ENCODE results near the gene TOM1.

TOM1 gene

GRCh38 chr22:35264986-35265385, 34.7 kb upstream of the TOM1 start:
- DNase-seq (ENCODE audit: low spot score) = no peak
- TF ChIP-seq CTCF (IDR thresholded peaks at IDR 0.05) = no peak
- no peak overlapping the region for H3K27ac ChIP-seq
- H3K4me3 ChIP-seq = no peak overlapping the region

DNA sequence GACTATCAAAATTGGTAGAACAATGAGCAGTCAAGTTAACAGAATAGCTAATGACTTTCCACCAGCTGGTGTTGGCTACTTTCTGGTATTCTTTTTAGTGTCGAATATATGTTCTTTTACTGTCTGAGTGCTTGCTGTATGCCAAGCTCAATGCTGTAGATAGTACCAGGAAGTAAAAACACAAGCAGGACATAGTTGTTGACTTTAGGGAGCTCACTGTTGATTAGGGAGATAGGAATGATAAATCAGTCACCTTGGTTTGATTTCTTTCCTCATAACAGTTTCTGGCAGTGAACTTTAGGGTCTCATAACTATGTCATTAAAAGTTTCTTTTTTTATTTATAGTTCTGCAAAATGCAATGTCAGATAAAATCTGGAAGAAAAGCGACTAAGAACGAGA, 33.4 kb upstream of the TOM1 start:
- no peak for TF ChIP-seq CTCF (IDR thresholded peaks at IDR 0.05)
- H3K27ac ChIP-seq = no peak overlapping the region
- no peak overlapping the region for H3K4me3 ChIP-seq
- DNase-seq (ENCODE audit: low spot score) = no peak

DNA sequence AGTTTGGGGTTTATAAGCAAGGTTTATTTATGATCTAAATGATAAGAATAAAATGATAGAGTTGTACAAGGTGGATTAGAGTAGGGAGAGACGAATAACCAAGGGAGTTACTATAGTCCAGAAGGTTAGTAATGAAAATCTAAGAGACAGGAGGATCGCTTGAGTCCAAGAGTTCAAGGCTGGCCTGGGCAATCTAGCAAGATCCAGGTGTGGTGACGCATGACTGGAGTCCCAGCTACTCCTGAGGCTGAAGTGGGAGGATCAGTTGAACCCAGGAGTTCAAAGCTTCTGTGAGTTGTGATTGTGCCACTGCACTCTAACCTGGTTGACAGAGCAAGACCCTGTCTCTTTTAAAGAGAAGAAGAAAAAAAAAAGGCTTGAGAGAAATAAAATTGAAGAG, 30.1 kb upstream of the TOM1 start:
- no peak overlapping the region for H3K27ac ChIP-seq
- H3K4me3 ChIP-seq = no peak overlapping the region
- DNase-seq (ENCODE audit: low spot score) = no peak
- no peak for TF ChIP-seq CTCF (IDR thresholded peaks at IDR 0.05)

- no peak for TF ChIP-seq CTCF (IDR thresholded peaks at IDR 0.05)
- DNase-seq (ENCODE audit: low spot score) = no peak
- Histone ChIP-seq H3K4me3 (no peak overlapping the region), H3K27ac (no peak overlapping the region)
Measured at GRCh38 chr22:35274154-35274871, 25.4 kb upstream of the TOM1 start.

GRCh38 chr22:35275580-35275979, 24.1 kb upstream of the TOM1 start:
- DNase-seq (ENCODE audit: low spot score) = no peak

DNA sequence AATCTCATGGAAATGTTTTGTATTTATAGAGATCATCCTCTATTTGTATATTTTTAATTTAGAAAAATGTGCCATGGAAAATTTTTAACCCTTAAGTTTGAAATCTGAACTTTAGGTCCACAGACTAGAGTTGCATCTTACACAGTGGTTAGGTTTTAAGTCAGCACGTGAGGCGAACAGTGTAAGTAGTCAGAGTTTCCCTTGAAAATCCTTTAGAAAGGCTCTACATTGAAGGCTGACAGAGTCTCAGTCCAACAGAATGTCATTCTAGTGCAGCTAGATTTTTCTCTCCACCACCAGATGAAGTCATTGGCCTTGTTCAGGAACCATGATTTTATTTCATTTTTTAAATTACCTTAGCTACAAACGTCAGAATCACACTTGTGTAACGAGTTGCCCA, 23.7 kb upstream of the TOM1 start:
- no peak overlapping the region for H3K4me3 ChIP-seq
- no peak for DNase-seq (ENCODE audit: low spot score)
- TF ChIP-seq CTCF (IDR thresholded peaks at IDR 0.05) = no peak
- H3K27ac ChIP-seq = no peak overlapping the region

More at GRCh38 chr22:35275580-35275979, 24.1 kb upstream of the TOM1 start:
- TF ChIP-seq CTCF (IDR thresholded peaks at IDR 0.05) = no peak
- Histone ChIP-seq H3K4me3 (no peak overlapping the region), H3K27ac (no peak overlapping the region)

DNA sequence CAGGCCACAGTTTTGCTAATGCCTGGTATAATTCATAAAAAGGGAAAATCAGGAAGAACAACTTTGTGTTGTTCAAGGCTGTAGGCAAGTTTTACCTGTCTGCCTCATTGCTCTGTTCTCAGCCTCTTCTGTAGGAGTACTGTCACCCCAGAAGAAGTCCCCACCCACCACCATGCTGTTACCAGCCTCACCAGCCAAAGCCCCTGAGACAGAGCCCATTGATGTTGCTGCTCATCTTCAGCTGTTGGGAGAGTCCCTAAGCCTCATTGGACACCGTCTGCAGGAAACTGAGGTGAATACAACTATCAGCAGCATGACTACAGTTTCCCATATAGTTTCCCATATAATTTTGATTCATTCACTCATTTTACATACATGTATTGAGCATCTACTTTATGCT, 11.6 kb upstream of the TOM1 start:
- DNase-seq (ENCODE audit: low spot score) = no peak
- Histone ChIP-seq H3K4me3 (no peak overlapping the region), H3K27ac (no peak overlapping the region)
- no peak for TF ChIP-seq CTCF (IDR thresholded peaks at IDR 0.05)

All from coronary artery (tissue), 2 donors.